Stimulated activated naive CD8-positive, alpha-beta T cell treated with anti-CD3 and anti-CD28 coated beads, Interleukin-15, Interleukin-2, amounts not matched to agents 100 U/mL and 50 U/mL, for 24 hours (primary cell): ENCODE measurements around the gene TRIP13.

ENCODE experiments used
- ATAC-seq: fragments of 150-1000 bp; cut with Tn5 transposase; one replicate; pipeline ENCODE4 v1.10.0; 2021
- DNase-seq: peaks from one replicate; pipeline ENCODE4 v3.0.0; 2021

TRIP13 gene

GRCh38 chr5:854966-855743, 37.5 kb upstream of the TRIP13 start:
- ATAC-seq: no peak
- no peak for DNase-seq

GRCh38 chr5:855771-856530, 36.7 kb upstream of the TRIP13 start:
- DNase-seq (no peak), ATAC-seq (no peak)

GRCh38 chr5:856531-857425, 35.9 kb upstream of the TRIP13 start:
- ATAC-seq: peak; percentile 16

GRCh38 chr5:858726-859125, 34.0 kb upstream of the TRIP13 start:
- no peak for DNase-seq
- ATAC-seq: no peak

More at GRCh38 chr5:856531-857425, 35.9 kb upstream of the TRIP13 start:
- DNase-seq: no peak

GRCh38 chr5:859391-859790, 33.3 kb upstream of the TRIP13 start:
- ATAC-seq (no peak), DNase-seq (no peak)

GRCh38 chr5:859798-860296, 32.8 kb upstream of the TRIP13 start:
- ATAC-seq (no peak), DNase-seq (no peak)

- ATAC-seq (no peak), DNase-seq (no peak)
These were observed 32.1 kb upstream of the TRIP13 start for GRCh38 chr5:860506-861150.

- ATAC-seq: peak; percentile 16
- no peak for DNase-seq
These were observed 31.0 kb upstream of the TRIP13 start for GRCh38 chr5:861442-862366.

- DNase-seq: no peak
- ATAC-seq: no peak
These were observed 30.1 kb upstream of the TRIP13 start for GRCh38 chr5:862367-863243.

- no peak for ATAC-seq
- no peak for DNase-seq
These were observed 29.4 kb upstream of the TRIP13 start for GRCh38 chr5:863244-863805.

- ATAC-seq: no peak
- DNase-seq: no peak
These were observed 28.1 kb upstream of the TRIP13 start for GRCh38 chr5:864492-865167.

- ATAC-seq (no peak), DNase-seq (no peak)
These were observed 27.5 kb upstream of the TRIP13 start for GRCh38 chr5:865168-865521.

GRCh38 chr5:865771-866170, 26.9 kb upstream of the TRIP13 start:
- no peak for ATAC-seq

GRCh38 chr5:867300-867870, 25.3 kb upstream of the TRIP13 start:
- DNase-seq: no peak
- no peak for ATAC-seq

More at GRCh38 chr5:865771-866170, 26.9 kb upstream of the TRIP13 start:
- no peak for DNase-seq

GRCh38 chr5:868428-869135, 24.1 kb upstream of the TRIP13 start:
- ATAC-seq: no peak
- no peak for DNase-seq

GRCh38 chr5:870956-871355, 21.7 kb upstream of the TRIP13 start:
- DNase-seq (no peak), ATAC-seq (no peak)

- DNase-seq (no peak), ATAC-seq (no peak)
These were observed 20.9 kb upstream of the TRIP13 start for GRCh38 chr5:871596-872298.
